HG02588 (cell line): ENCODE measurements around the gene AKAP13.

Experiments
- ATAC-seq: cut with Tn5 transposase; IDR thresholded peaks from one replicate; pipeline ENCODE4 v1.9.1; 2021; ENCODE audit warnings: mild to moderate bottlenecking, moderate library complexity; ENCODE audit not compliant: unreplicated experiment

Gene AKAP13

DNA sequence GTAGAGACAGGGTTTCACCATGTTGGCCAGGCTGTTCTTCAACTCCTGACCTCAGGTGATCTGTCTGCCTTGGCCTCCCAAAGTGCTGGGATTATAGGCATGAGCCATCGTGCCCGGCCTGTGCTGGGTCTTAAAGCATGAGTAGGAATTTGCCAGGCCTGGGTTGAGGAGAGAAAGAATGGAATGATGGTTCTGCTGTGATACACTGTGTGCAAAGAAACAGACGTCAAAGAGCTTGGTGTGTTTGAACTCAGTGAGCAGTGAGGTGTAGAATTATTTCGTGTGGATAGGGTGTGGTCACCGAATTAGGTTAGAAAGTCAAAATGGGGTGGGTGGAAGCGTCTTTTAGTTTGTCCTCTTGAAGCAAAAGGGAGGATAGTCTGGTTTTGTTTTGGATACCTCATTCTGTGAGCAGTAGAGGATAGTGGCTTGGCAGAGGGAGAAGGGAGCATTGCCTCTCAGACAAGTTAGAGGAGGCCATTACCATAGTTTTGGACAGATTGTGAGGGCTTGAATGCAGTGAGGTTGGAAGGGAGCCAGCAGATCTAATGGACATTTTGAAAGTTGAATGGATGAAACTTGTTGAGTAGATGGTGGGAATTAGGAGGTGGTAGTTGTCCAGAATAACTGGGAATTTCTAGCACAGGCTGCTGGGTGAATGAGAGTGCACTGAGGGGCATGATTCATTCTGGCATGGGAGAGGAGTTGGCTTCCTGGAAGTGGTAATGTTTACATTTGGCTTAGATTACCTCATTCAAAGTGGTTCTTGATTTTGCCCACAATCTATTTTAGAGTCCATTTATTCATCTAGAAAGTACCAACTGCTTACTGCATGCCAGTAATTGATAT, 27.2 kb downstream of the AKAP13 start:
- ATAC-seq: peak; percentile 50

DNA sequence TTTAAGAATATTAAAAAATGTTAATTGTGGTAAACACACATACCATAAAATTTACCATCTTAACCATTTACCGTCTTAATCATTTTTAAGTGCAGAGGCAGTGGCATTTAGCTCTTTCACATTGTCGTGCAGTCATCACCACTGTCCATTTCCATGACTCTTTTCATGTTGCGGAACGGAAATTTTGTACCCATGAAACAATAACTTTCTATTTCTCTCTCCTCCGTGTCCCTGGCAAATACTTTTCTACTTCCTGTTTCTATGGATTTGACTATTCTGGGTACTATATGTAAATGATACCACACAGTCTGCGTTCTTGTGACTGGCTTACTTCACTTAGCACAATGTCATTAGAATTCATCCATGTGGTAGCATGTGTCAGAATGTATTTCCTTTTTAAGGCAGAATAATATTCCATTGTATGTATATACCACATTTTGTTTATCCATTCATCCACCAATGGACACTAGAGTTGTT, 27.9 kb downstream of the AKAP13 start:
- peak; percentile 65 for ATAC-seq

- no peak for ATAC-seq
Measured at GRCh38 chr15:85412066-85412465, 31.7 kb downstream of the AKAP13 start.

DNA sequence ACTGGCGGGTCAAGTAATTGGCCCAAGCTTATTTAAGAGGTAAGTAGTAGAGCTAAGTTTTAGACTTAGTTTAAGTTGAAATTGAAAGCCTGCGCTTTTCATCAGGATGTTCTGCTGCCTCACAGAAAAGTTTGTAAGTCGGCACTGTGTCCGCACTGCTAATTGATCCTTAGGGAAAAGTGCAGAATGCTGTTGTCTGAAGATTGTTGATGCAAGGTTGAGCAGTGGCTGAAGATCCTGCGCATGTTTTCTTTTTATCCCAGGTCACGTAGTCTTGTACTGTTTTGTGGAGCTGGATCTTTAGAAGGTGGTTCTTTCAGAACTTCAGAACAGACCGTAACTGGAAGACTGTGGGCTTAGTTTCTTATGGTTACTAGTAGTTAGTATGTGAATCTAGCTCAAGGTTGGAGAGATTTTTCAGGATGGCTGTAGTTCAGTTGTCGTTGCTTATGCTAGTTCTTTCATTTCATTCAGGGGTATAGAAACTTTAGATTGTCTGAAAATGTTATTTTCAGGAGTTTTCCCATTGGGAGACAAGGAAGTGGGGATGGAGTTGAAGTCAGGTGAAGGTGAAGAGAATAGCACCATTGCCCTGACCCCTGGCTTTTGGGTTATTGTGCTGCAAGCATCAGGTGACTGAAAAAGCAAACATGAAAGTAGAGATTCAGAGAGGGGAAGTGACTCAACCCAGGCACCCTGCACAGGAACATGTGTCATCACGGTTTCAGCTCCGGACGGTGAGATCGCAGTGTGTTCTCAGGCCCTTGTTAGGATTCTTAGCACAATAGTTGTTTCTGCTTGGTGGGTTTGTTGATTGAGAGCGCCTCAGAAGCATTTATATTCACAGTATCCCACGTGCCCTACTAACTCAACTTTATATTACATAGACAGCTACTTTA, 32.8 kb downstream of the AKAP13 start:
- peak; percentile 98 for ATAC-seq

- ATAC-seq: no peak
Measured at GRCh38 chr15:85414037-85414436, 33.6 kb downstream of the AKAP13 start.

- no peak for ATAC-seq
Measured at GRCh38 chr15:85414495-85414894, 34.1 kb downstream of the AKAP13 start.

DNA sequence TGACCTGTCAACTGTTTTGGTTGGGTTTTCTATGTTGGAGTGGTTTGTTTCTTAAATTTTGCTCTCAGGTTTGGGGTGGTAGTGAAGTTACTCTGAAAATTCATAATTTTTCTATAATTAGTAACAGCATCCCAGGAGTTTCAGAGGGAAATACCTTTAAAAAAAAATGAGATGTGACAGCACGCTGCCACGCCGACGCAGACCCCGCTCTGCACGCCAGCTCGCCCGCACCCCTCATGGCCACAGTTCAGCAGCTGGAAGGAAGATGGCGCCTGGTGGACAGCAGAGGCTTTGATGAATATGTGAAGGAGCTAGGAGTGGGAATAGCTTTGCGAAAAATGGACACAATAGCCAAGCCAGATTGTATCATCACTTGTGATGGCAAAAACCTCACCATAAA, 34.6 kb downstream of the AKAP13 start:
- ATAC-seq: no peak

DNA sequence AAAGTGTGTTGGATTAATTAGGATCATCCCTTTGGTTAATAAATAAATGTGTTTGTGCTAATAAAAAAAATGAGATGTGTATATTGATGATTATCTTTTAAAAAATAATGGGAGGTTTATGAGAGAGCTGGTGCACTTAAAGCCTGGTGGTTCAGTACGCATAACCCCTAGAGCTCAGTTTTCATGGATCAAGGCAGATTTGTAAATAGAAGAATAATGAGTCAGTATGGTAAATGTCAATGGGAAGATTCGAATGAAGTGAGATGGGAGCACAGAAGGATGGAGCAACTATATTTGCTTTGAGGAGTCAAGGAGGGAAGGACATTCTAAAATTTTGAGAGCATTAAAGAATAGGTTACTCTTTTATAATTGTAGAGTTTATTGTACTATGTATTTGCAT, 35.4 kb downstream of the AKAP13 start:
- ATAC-seq: no peak

GRCh38 chr15:85417276-85417675, 36.9 kb downstream of the AKAP13 start:
- no peak for ATAC-seq

GRCh38 chr15:85419161-85419560, 38.8 kb downstream of the AKAP13 start:
- no peak for ATAC-seq

GRCh38 chr15:85421116-85421925, 40.9 kb downstream of the AKAP13 start:
- ATAC-seq: no peak

GRCh38 chr15:85422607-85423006, 42.2 kb downstream of the AKAP13 start:
- ATAC-seq: no peak

- ATAC-seq: no peak
Measured at GRCh38 chr15:85423256-85423655, 42.9 kb downstream of the AKAP13 start.

DNA sequence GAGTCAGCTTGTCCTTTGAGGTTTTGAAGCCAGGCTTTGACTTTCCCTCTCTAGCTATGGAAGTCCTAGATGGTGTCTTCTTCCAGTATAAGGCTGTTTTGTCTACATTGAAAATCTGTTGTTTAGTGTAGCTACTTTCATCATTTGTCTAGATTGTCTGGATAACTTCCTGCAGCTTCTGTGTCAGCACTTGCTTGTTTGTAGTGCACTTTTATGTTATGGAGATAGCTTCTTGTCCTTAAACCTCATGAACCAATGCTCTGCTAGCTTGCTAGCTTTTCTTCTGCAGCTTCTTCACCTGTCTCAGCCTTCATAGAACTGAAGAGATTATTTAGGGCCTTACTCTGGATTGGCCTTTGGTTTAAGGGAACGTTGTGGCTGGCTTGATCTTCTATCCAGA, 43.8 kb downstream of the AKAP13 start:
- ATAC-seq: no peak

DNA sequence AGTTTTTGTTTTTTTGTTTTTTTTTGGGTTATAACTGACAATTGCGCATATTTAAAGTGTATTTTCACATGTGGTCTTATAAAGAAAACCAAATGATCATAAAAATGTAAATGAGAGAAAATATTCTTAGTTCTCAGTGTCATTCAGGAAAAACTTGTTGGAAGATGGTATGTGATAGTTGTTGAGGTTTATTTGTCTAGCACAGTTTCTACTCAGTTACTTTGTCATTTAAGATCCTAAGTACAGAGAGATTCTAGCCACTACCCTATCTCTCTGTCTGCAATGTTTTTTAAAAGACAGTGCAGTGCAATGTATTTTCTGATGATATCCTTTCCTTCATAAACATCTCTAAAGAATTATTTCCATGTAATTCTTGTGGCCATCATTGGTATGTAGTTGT, 46.1 kb downstream of the AKAP13 start:
- no peak for ATAC-seq

DNA sequence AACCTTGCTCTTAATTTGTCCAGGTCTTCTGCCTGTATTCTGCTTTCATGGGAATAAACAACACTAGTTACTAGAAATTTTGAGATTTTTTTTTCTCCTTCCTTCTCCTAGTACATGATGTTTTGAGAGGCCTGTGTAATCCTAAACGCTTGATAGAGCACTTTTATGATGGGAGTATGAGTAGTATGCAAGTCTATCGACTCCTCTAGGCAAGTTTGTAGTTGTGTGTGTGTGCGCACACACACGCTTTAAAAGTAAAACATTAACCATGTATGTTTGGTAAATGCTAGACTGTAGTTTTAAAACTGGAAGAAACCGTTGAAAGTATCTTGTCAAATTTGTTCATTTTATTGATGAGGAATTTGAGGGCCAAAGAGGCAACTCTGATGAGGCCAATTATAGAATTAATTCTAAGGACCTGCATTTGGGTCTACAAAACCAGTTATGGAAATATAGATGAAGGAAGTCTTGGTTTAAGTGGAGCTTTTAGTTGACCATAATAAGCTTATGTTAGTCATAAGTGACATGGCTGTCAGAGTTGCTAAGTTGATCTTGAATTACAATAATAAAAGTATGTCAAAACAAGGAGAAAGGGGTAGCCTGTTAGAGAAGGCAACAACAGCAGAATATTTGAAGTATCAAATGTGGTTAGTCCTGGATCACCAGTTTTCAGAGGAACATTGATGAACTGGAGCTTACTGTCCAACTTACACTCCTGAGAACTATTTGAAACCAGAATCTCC, 47.1 kb downstream of the AKAP13 start:
- ATAC-seq: no peak

DNA sequence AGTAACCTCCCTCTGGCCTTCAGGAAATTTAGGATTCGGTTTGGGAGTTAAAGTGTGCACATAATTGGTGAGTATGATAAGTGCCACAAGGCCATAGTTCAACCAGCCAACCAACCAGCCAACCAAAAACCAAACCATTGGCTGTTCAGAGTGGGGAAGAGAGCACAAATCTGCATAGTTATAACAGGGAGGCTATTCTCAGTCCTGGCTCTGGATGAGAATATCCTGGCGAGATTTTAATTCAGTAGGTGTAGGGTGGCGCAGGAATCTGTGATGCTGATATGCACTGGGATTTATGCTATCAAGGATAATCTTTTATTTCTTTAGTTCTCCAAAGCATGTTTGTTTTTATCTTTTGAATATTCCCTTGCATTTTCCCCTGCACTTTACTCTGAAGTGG, 49.1 kb downstream of the AKAP13 start:
- no peak for ATAC-seq

GRCh38 chr15:85430406-85431204, 50.2 kb downstream of the AKAP13 start:
- peak; percentile 90 for ATAC-seq

- ATAC-seq: no peak
Measured at GRCh38 chr15:85439996-85440395, 59.6 kb downstream of the AKAP13 start.
